Activated naive CD4-positive, alpha-beta T cell treated with anti-CD3 and anti-CD28 coated beads, Interleukin-2, amount 50 U/mL, for 16 hours (primary cell): ENCODE data around the gene VPS13D.

Experiments used
- DNase-seq: peaks from one replicate; pipeline ENCODE4 v3.0.0-alpha.2; 2020

VPS13D gene

GRCh38 chr1:12434174-12434573 is 204.3 kb downstream of the VPS13D start:
- peak; percentile 62 for DNase-seq

- no peak for DNase-seq
These were observed 204.9 kb downstream of the VPS13D start for GRCh38 chr1:12434686-12435085.

GRCh38 chr1:12435639-12436344 is 206.0 kb downstream of the VPS13D start:
- DNase-seq: peak; percentile 45

GRCh38 chr1:12436345-12436658 is 206.5 kb downstream of the VPS13D start:
- no peak for DNase-seq

GRCh38 chr1:12436817-12437599 is 207.2 kb downstream of the VPS13D start:
- DNase-seq: peak; percentile 43

GRCh38 chr1:12437629-12438028 is 207.8 kb downstream of the VPS13D start:
- DNase-seq: no peak

GRCh38 chr1:12438349-12438924 is 208.6 kb downstream of the VPS13D start:
- DNase-seq: peak; percentile 39

GRCh38 chr1:12439073-12439472 is 209.2 kb downstream of the VPS13D start:
- DNase-seq: no peak

- DNase-seq: no peak
These were observed 211.7 kb downstream of the VPS13D start for GRCh38 chr1:12441414-12442105.

- no peak for DNase-seq
These were observed 212.4 kb downstream of the VPS13D start for GRCh38 chr1:12442217-12442616.

GRCh38 chr1:12443151-12443550 is 213.3 kb downstream of the VPS13D start:
- DNase-seq: no peak

- DNase-seq: no peak
These were observed 214.6 kb downstream of the VPS13D start for GRCh38 chr1:12444329-12444841.

- DNase-seq: no peak
These were observed 215.4 kb downstream of the VPS13D start for GRCh38 chr1:12445257-12445656.

- no peak for DNase-seq
These were observed 216.8 kb downstream of the VPS13D start for GRCh38 chr1:12446593-12446992.

- DNase-seq: no peak
These were observed 217.5 kb downstream of the VPS13D start for GRCh38 chr1:12447307-12447706.

GRCh38 chr1:12447849-12448312 is 218.1 kb downstream of the VPS13D start:
- DNase-seq: no peak

GRCh38 chr1:12448746-12449177 is 218.9 kb downstream of the VPS13D start:
- DNase-seq: no peak

GRCh38 chr1:12450090-12450755 is 220.4 kb downstream of the VPS13D start:
- no peak for DNase-seq

- DNase-seq: no peak
These were observed 221.1 kb downstream of the VPS13D start for GRCh38 chr1:12450756-12451559.

GRCh38 chr1:12451560-12451900 is 221.7 kb downstream of the VPS13D start:
- DNase-seq: no peak

GRCh38 chr1:12452262-12452661 is 222.4 kb downstream of the VPS13D start:
- no peak for DNase-seq
